Prostate gland (tissue), 2 donors: ENCODE measurements around the gene CRYL1.

Experiments
- POLR2A ChIP-seq: fragments of 450-650 bp; IDR thresholded peaks from one replicate; pipeline ENCODE4 v1.6.1; 2016; ENCODE audit warnings: antibody characterized with exemption, mild to moderate bottlenecking
- TF ChIP-seq, protein P1 (sequence below), 4 experiments: fragments of 200-600 bp in 2 of 4; fragments of 450-650 bp in 2 of 4; sonication (generic) in 2 of 4; IDR thresholded peaks; 1 replicate in 3 of 4; 2 replicates in 1 of 4; pipeline ENCODE4 v1.5.1; 2016 to 2019; ENCODE audit warnings: antibody characterized with exemption in 4 of 4, mild to moderate bottlenecking in 2 of 4, moderate library complexity in 2 of 4

DNA sequence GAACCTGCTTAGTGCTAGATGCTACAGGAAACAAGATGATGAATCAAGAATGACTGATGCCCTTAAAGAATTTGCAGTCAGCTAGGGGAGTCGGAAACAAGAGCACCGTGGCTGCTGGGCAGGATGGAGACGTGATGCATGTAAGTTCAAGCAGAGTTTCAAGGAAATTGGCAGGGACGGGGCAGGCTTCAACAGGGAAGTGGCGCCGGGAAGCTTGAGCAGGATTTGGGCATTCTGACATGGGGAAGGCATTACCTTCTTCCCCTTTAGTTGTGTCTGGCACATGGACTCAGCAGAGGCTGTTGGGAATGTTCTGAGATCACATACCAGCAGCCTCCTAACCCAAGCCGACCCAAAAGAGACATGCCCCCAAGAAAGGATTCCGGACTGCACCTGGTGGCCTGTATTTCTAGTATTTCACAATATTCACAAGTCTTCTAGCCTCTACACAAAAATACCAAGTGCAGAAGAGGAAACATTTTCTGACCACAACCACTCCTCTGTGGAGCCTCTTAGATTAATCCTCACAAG, 138.2 kb downstream of the CRYL1 start:
- no peak for TF ChIP-seq POLR2A
- TF ChIP-seq, protein P1, sequence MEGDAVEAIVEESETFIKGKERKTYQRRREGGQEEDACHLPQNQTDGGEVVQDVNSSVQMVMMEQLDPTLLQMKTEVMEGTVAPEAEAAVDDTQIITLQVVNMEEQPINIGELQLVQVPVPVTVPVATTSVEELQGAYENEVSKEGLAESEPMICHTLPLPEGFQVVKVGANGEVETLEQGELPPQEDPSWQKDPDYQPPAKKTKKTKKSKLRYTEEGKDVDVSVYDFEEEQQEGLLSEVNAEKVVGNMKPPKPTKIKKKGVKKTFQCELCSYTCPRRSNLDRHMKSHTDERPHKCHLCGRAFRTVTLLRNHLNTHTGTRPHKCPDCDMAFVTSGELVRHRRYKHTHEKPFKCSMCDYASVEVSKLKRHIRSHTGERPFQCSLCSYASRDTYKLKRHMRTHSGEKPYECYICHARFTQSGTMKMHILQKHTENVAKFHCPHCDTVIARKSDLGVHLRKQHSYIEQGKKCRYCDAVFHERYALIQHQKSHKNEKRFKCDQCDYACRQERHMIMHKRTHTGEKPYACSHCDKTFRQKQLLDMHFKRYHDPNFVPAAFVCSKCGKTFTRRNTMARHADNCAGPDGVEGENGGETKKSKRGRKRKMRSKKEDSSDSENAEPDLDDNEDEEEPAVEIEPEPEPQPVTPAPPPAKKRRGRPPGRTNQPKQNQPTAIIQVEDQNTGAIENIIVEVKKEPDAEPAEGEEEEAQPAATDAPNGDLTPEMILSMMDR (IDR thresholded peaks at IDR 0.05) = no peak
